GM19240 (cell line): ENCODE results near the gene CHRNA4.
"Not testable (repeated sequence)": the region's sequence is repeated elsewhere in the genome, so short reads cannot be mapped to it uniquely, and the experiment has no call there.

Experiments
- DNase-seq: peaks from one replicate; pipeline ENCODE4 v3.0.0; 2011; ENCODE audit warnings: low spot score; ENCODE audit not compliant: insufficient read length

Gene CHRNA4

DNA sequence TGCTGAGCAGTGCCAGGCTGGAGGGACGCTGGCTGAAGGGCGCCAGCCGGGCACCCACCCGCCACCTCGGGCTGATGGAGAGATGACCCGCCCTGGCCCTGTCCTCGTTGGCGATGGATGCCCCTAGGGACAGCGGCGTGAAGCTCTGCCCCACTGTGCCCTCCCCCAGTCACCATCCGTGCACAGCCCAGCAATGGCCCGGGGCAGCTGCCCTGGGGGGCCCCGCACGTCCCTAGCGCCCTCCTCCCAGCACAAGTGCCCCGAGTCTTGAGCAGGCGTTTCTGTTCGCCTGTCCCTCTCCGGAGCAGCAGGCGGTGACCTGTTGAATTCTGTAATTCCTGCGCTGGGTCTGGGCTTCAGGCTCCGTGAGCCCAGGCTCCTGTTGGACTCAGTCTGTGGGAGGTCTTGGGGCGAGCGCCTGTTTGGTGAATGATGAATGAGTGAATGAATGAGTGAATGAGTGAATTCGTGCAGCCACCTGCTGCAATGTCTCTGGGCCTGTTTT, 36.8 kb upstream of the CHRNA4 start:
- no peak for DNase-seq

DNA sequence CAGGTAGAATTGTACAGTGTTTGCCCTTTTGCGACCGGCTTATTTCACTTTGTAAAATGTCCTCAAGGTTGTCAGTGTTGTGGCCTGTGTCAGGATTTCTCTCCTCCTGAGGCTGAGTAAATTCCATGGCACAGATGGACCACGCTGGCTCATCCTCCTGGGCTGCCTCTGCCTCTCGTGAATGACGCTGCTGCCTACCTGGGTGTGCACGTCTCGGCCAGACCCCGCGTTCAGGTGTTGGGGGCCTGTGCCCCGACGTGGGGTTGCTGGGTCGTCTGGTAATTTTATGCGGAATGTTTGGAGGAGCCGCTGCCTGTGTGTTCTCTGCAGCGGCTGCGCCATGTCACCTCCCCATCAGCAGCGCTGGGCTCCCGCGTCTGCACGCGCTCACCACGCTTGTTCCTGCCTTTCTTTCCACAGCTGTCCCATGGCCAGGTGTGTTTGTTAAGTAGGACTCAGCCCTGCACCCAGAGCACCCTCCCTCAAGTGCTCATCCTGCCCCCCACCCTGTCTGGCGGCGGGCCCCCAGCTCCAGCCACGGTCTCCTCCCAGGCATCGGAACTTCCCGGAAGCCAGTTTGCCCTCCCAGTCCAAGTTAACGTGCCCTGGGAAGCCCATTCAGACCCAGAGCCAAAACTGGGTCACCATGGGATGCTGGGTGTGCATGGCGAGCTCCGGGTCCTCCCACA, 36.1 kb upstream of the CHRNA4 start:
- no peak for DNase-seq

DNA sequence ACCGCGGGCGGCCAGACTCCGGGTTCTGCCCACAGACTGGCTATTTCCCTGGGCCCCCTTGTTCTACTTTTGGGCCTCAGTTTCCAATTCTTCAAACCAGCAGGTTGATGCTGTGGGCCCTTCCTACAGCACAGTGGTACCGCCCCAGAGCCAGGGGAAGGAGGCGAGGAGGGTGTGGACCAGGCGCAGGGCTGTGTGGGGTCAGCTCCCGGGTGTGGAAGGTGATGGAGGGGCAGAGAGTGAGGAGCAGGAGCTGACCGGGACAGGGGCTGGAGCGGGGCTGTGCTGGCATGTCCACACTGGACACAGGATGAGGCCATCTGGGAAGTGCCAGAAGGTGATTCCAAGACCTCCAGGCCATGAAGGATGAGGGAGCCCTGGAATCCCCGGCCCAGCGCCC, 35.2 kb upstream of the CHRNA4 start:
- DNase-seq: no peak

DNA sequence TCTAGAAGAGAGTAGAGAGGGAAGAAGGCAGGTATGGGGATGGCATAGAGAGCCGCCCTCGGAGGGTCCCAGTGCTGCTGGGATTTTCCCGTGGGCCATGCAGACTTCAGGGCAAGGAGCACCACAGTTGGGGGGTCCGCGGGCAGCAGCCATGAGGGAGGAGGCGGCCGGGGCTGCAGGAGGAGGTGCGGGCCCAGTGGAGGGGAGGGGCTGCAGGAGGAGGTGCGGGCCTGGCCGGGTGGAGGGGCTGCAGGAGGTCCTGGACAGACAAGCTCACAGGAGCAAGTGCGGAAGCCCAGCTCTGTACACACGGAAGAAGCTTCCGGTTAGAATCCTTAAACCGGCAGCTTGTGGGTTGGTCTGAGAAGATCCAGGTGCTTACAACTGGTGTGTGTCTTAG, 34.6 kb upstream of the CHRNA4 start:
- no peak for DNase-seq

DNA sequence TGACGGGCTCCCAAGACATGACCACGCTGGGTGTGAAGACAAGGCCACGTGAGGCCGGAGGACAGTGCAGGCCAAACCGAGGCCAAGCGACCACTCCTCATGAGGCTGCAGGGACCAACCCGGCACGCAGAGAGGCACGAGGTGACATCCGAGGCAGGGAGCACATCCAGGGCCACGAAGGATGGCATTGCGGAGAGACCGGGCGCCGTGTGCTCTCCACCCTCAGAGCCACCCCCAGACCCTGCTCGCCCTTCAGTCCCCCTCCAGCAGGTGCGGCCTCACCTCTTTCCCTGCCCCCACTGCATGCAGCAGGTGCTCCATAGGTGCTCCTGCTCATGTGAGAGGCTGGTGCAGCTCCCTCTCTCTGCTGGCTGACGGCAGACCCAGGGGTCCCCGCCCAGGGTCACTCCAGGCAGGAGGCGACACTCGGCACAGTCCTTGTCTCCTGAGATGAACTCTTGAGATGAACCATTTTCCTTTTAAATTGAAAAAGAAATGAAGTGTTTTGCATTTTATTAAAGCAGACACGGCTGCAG, 33.8 kb upstream of the CHRNA4 start:
- no peak for DNase-seq

DNA sequence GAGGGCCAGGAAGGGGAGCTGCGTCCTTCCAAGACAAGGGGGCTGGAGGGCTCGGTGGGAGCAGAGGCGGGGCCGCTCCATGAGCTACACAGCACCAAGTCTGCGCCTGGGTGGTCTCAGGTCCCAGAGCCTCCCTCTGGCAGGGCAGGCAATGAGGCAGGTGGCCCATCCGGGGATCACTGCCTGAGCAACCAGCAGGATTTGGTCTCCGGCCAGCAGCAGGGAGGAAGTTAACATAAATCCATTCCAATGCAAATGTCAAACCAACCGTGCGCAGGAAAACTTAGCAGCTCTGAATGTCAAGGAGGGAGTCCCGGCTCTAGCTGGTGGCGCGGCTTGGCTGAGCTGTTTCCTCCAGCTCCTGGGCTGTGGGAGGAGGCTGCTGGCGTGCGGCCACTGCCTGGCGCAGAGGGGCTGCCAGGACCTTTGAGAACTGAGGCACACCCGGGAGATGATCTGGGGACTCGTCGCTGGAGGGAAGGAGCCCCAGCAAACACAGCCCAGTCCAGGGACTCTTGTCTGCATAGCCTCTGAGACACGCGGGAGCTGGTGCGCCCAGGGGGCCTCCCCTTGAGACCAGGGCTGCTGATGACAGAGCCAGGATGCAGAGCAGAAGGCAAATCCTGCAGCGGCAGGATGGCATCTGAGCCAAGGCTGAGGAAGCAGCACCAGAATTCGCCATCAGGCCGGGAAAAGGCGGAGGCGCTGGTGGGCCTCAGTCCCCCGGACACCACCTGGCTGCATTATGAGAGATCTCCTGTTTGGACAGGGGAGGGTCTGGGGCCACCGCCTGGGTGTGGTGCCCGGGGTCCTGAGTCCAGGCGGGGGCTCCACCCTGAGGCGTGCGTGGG, 33.1 kb upstream of the CHRNA4 start:
- no peak for DNase-seq

DNA sequence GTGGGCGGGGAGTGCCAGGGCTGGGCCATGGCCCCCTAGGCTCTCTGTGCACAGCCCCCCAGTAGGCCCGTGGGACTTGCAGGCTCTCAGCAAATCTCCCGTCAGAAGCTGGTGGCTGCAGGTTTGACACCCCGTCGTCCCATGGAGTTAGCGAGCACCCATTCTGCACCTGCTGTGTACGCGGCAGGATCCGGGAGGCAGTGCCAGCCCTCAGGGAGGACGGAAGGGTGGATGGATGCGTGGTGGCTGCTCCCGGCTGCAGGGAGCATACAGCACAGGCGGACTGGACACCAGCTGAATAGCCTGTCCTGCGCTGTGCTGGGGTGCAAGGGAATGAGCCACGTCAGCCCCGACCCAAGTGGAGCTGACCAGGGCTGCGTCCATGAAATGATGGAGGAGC, 32.4 kb upstream of the CHRNA4 start:
- DNase-seq: no peak

DNA sequence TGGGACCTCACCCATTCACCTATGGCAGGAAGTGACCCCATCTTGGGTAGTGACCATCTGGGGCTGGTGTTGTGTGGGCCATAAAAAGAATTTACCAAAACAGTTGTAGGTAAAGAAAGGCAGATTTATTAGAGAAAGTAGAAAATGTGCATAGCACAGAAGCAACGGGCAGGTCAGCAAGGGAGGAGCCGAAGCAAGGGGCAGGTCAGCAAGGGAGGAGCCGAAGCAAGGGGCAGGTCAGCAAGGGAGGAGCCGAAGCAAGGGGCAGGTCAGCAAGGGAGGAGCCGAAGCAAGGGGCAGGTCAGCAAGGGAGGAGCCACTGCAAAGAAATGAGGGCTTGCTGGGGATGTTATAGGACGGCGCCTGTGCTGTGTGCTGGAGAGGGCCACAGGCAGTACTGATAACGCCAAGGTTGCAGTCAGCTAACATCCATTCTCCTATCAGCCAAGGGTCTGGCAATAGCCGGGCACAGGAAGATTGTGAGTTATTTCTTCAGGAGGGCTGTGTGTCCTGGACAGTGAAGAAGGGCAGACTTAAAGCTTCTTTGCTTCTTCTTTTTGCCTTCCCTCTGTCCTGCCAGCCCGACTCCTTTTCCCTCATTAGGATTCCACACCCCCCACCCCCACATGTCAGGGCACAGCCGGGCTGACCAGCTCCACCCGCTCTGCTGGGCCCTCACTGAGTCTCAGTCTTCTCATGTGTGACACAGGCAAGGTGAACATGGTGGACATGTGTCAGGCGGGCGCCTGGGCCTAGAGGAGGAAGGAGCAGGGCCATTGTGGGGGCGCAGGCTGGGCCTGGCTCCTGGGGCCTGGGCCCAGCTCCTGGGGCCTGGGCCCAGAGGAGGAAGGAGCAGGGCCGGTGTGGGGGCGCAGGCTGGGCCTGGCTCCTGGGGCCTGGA, 31.6 kb upstream of the CHRNA4 start:
- DNase-seq: no peak

DNA sequence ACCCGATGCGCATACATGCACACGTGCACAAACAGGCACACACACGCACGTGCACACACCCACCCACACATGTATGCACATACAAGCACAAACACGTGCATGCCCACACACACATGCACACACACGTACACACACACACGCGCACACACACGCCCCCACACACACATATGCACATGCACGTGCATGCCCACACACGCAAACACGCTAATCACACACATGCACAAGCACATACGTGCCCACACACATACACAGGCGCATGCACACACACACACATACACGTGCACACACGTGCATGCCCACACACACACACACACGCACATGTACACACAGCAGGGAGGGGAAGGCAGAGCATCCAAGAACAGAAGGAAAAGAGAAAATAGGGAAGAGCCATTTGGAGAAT, 26.8 kb upstream of the CHRNA4 start:
- DNase-seq: no peak

DNA sequence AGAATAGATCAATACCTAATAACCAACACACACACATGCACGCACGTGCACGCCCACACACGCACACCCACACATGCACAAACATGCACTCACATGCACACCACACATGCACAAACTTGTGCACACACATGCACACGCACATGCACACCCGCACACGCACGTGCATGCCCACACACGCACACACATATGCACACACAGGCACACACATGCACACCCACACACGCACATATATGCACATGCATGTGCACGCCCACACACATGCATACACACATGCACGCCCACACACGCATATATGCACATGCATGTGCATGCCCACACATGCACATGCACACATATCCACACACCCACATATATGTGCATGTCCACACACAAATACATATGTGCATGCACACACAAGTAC, 26.2 kb upstream of the CHRNA4 start:
- no peak for DNase-seq

DNA sequence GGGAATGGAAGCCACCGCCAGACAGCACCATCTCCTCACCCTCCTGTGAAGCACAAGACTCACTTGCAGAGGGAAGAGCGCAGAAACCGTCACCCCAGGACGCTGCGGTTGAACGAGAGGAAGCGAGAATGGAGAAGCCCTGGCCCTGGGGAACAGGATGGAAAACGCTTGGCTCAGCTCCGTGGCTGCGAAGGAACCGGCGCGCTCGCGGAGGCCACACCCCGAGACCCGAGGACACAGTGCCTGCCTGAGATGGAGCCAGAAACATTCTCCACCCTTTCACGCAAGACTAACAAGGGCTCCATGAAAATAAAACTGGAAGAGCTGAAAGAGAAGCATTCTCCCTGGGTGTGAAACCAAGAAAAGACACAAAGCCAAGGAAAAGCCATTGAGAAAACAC, 25.3 kb upstream of the CHRNA4 start:
- no peak for DNase-seq

DNA sequence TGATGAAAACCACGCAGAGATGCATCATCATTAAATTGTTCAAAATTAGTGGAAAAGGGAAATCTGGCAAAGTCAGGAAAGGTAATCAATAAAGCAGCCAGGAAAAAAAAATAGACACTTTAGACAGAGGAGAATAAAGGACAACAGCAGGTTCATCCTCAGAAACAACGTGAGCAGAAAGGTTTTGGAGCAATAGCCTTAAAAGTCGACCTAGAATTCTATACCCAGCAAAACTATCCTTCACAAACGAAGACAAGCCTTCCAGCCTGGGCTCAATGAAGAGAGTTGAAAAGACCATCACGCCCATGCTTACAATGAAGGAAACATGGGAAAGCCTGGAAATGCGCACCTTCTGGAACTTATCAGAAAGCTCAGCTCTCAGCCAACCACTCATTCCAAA, 24.7 kb upstream of the CHRNA4 start:
- no peak for DNase-seq

DNA sequence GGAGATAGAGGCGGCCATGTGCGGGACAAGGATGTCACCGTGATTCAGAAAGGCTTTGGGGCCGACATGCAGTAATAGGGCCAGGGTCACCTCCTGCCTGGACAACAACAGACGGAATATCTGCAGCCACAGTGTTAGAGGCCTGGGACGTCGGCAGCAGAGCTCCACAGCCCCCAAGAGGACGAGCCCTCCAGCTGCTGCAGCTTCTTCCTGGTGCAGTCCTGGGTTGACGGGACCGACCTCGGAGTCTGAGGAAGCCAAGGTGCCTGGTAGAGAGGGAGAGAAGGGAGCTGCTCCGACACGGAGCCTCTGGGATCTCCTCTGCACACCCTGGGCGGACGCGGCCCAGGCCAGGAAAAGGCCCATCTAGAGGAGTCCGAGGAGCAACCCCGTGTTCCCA, 23.2 kb upstream of the CHRNA4 start:
- DNase-seq: no peak

DNA sequence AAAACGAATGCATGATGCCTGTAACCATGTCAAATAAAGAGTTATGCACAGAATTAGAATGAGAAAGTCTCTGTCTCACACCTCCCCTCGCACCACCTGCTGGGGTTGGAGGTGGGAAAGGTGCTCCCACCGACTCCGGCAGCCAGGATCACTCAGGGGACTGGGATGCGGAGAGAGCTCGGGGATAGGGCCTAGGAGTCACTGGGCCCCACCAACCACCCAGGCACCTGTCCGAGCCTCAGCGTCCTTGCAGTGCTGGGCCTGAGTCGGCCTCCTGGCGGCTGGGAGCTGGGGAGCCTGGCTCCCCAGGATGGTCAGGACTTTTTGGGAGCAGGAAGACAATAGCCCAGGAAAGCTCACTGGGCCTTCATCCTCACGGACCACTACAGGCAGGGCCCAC, 22.4 kb upstream of the CHRNA4 start:
- no peak for DNase-seq

DNA sequence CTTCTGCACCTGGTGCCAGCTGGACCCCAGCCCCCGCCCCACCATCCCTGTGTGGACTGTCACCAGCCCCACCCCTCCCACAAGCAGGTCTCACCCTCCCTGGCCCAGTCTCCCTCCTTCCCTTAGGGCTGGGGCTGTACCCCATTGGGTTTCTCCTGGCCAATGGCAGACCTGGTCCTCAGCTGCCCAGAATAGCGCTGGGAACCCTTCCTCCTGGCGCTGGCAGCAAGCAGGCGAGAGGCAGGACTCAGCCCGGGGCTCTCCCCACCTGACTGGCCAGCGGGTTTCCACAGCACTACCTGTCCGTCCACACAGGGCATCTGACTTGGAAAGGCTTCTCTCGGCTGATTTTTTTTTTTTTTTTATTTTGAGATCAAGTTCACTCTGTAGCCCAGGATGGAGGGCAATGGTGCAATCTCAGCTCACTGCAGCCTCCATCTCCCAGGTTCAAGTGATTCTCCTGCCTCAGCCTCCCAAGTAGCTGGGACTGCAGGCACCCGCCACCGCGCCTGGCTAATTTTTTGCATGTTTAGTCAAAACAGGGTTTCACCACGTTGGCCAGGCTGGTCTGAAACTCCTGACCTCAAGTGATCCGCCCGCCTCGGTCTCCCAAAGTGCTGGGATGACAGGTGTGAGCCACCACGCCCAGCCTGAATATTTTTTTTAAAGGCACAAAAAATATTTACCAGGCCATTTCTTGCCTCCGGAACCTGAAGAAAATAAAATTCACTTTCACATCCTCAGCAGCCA, 21.6 kb upstream of the CHRNA4 start:
- no peak for DNase-seq

DNA sequence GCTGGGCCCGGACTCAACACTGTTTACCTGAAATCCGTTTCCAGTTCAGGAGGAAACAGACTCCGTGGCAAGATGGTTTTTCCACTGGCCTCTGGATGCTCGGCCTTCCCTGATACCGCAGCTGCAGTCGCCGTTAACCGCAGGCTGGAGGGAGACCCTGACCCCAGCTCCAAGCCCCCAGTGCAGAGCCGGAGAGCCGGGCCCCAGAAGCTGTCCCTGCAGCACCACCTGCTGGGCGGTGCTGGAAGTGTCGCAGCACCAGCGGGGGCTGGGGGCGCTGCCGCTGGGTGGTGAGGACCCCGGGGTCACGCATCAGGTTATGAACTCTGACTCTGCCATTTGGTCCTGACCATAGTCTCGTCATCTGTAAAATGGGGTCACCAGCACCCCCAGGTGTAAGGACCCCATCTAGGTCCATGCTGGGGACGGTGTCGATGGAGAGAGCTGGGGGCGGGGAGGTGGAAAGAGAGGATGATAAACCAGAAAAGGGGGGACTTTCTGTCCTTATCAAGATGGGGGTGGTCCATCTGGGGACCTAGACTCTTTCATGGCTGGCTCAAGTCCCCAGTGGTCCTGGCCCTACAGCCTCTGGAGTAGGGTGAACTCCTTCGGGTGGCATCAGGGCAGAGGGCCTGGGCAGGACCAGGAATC, 20.8 kb upstream of the CHRNA4 start:
- peak; percentile 52 for DNase-seq

DNA sequence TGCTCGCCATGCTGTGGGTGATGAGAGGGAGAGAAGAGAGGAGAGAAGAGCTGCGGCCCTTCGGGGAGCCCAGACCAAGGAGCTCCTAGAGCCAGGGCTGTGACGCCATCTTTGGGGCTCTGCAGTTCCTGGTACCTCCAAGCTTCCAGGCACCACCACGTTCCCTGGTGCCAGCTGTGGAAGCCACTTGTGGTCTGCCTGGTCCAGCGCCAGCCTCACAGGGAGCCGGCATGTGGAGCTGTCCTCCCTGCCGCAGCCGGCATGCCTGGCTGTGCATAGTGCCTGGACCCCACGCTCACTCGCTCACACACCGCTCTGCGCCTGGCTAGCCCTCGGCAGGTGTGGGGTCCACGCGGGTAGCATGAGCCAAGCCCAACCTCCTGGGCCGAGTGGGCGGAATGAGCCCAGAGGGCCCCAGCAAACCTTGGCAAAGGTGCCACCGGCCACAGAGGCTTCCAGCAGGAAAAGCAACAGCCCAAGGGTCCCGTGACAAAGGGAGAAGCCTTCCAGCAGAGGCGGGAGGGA, 19.3 kb upstream of the CHRNA4 start:
- no peak for DNase-seq

DNA sequence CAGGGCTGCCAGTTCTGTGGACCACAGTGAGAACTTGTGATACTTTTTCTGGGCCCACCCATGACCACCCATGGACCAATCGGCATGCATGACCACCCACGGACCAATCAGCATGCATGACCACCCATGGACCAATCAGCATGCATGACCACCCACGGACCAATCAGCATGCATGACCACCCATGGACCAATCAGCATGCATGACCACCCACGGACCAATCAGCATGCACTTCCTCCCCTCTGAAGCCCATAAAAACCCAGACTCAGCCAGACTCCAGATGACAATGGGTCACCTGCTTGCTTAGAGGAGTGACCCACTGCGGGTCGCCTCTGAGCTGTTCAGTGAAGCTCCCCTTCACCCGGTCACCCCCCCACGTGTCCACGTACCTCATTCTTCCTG, 18.7 kb upstream of the CHRNA4 start:
- DNase-seq: not testable (repeated sequence)

DNA sequence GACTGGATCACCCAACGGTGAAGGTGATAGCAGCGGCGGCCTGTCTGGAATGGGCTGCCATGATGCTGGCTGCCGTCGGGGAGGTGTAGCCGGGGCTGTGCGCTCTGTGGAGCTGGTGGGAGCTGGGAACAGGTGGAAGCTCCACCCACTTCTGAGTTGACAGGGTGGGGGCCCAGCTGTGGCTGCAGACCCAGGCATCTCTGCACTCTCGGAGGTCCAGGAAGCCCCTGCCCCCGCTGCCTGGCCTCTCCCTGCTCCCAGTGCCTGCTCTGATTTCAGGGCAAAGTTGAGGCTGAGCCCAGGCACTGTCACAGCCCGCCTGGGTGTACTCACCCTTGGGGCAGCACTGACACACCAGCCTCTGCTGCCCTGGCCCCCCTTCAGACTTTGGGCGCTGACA, 18.1 kb upstream of the CHRNA4 start:
- DNase-seq: no peak

DNA sequence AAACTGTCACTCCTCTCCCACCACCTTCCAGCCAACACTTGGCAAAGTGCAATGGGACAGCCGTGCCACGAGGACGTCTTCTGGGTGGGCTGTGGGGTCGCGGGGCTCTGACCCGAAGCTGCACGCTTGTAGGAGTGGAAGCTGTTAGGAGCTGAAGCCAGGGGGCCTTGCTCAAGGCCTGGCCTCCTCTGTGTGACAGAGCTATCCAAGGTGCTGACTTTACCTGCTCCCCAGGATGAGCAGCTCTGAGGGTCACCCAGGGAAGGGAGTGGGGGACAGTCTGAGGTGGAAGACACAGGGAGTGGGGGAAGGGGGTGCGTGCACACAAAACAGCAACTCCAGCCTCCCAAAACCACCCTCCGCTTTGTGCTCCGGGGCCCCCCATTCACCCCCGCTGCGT, 17.5 kb upstream of the CHRNA4 start:
- no peak for DNase-seq
